Gastroesophageal sphincter (tissue), 3 donors: Measurements from ENCODE around the gene TTC39C.

Source experiments
- POLR2A ChIP-seq, 2 donors: fragments of 450-650 bp; IDR thresholded peaks; one replicate each; pipeline ENCODE4 v1.6.1; 2017; ENCODE audit warnings: antibody characterized with exemption in 2 of 2, mild to moderate bottlenecking in 2 of 2, moderate library complexity in 1 of 2
- POLR2AphosphoS5 ChIP-seq: sonication (generic); formaldehyde crosslinking; IDR thresholded peaks from one replicate; pipeline ENCODE4 v1.6.1; 2017; ENCODE audit warnings: antibody characterized with exemption
- TF ChIP-seq, protein P1 (sequence below), 4 experiments: fragments of 200-600 bp in 2 of 4; fragments of 450-650 bp in 2 of 4; sonication (generic) in 1 of 4; IDR thresholded peaks; one replicate each; pipeline ENCODE4 v1.5.1; 2017 to 2019; ENCODE audit warnings: antibody characterized with exemption in 4 of 4, mild to moderate bottlenecking in 2 of 4, moderate library complexity in 2 of 4

DNA sequence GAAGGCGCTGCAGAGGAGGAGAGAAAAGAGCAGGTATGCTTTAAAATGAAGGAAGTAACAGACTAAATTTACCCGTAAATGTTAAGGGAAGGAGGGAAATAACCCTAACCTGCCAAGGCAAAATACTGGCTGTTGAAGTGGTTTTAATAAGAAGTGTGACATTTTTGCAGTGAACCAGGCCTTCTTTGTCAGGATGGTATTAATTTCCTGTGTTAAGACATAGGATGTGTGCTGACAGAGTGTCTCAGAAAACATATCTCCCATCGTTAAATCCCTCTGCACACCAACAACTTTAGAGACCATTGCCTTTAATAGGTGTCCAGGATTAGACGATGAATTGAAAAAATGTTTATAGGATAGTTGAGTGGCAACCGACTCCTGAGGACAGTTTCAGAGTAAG is 9.9 kb downstream of the TTC39C start:
- no peak for TF ChIP-seq POLR2AphosphoS5
- no peak for TF ChIP-seq POLR2A (IDR thresholded peaks at IDR 0.05)
- TF ChIP-seq, protein P1, sequence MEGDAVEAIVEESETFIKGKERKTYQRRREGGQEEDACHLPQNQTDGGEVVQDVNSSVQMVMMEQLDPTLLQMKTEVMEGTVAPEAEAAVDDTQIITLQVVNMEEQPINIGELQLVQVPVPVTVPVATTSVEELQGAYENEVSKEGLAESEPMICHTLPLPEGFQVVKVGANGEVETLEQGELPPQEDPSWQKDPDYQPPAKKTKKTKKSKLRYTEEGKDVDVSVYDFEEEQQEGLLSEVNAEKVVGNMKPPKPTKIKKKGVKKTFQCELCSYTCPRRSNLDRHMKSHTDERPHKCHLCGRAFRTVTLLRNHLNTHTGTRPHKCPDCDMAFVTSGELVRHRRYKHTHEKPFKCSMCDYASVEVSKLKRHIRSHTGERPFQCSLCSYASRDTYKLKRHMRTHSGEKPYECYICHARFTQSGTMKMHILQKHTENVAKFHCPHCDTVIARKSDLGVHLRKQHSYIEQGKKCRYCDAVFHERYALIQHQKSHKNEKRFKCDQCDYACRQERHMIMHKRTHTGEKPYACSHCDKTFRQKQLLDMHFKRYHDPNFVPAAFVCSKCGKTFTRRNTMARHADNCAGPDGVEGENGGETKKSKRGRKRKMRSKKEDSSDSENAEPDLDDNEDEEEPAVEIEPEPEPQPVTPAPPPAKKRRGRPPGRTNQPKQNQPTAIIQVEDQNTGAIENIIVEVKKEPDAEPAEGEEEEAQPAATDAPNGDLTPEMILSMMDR (IDR thresholded peaks at IDR 0.05) = no peak
